NCI-H2227 (cell line): Measurements from ENCODE around the gene FTO.

ENCODE experiments used
- DNase-seq: peaks from one replicate; lab custom pipeline; 2025; ENCODE audit not compliant: unreplicated experiment; lab: John Stamatoyannopoulos, UW

Gene FTO

GRCh38 chr16:53752560-53752959 lies 48.6 kb downstream of the FTO start:
- DNase-seq: no peak

- no peak for DNase-seq
Observed at GRCh38 chr16:53753431-53753830, 49.5 kb downstream of the FTO start.

GRCh38 chr16:53755026-53755910 lies 51.3 kb downstream of the FTO start:
- peak; percentile 53 for DNase-seq

GRCh38 chr16:53756275-53756996 lies 52.5 kb downstream of the FTO start:
- DNase-seq: no peak

GRCh38 chr16:53757971-53758609 lies 54.1 kb downstream of the FTO start:
- no peak for DNase-seq

- no peak for DNase-seq
Observed at GRCh38 chr16:53761962-53762703, 58.2 kb downstream of the FTO start.

GRCh38 chr16:53766304-53767016 lies 62.5 kb downstream of the FTO start:
- DNase-seq: no peak

GRCh38 chr16:53768167-53768566 lies 64.2 kb downstream of the FTO start:
- DNase-seq: no peak

- no peak for DNase-seq
Observed at GRCh38 chr16:53768593-53768992, 64.6 kb downstream of the FTO start.

GRCh38 chr16:53769185-53769584 lies 65.2 kb downstream of the FTO start:
- no peak for DNase-seq

- DNase-seq: no peak
Observed at GRCh38 chr16:53769787-53770186, 65.8 kb downstream of the FTO start.

GRCh38 chr16:53770641-53771040 lies 66.7 kb downstream of the FTO start:
- DNase-seq: no peak

GRCh38 chr16:53771655-53772497 lies 67.9 kb downstream of the FTO start:
- no peak for DNase-seq

- DNase-seq: peak; percentile 63
Observed at GRCh38 chr16:53773150-53773846, 69.3 kb downstream of the FTO start.

- no peak for DNase-seq
Observed at GRCh38 chr16:53773881-53774280, 69.9 kb downstream of the FTO start.

GRCh38 chr16:53775106-53775820 lies 71.3 kb downstream of the FTO start:
- DNase-seq: no peak

- no peak for DNase-seq
Observed at GRCh38 chr16:53775821-53776431, 72.0 kb downstream of the FTO start.

GRCh38 chr16:53779186-53779585 lies 75.2 kb downstream of the FTO start:
- no peak for DNase-seq
